ENCODE results near the gene MAGED2.
A peak's percentile ranks its signal among the peaks of the same experiment; 100 is the strongest.

Gene MAGED2

DNA sequence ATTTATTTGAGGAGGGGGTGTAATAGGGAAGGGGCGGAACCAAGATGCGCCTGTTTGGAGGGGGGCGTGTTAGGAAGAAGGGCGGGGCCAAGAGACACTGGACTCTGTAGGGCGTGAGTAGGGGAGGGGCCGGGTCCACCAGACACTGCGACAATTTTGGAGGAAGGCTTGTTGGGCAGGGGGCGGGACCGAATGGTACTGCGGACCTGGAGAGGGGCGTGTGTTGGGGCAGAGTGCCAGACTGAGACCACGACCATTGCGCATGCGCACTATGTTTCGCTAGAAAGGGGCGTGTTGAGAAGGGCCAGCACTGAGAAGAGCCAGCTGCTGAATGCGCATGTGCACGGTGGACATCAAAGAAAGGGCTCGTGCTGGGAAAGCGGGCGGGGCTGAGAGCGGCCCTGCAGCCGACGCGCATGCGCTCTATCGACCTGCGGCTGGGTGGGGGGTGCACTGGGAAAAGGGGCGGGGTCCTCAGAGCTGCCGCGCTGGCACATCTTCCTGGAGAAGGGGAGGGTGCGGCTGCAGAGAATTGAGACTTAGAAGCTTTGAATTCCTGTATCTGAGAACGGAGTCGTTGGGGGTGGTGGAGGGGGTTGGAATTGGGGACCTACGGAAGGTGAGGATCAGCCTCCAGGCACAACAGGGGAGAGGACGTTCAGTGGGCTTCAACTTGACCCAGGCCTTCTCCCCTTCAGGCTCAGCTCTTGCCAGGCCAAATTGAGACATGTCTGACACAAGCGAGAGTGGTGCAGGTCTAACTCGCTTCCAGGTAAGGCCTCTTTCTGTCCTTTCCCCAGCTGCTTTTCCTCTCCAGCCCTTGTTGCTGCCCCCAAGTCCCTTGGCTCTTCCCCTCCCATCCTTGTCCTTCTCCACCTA, 1.3 kb downstream of the MAGED2 start:
- Histone ChIP-seq H3K9ac (ENCODE audit: low read depth, low read length, poor library complexity, severe bottlenecking) (peak overlapping the region; percentile 91), H3K9me2 (replicated peaks; ENCODE audit: low read depth, low read length) (no peaks in the 10 kb centered on the region), H3K79me2 (ENCODE audit: insufficient read depth, low read length) (peaks cover 20% of the 10 kb centered on the region), H3F3A (ENCODE audit: low read depth) (no peaks in the 10 kb centered on the region), H3K4me3 (ENCODE audit: low read length, poor library complexity, severe bottlenecking) (peak overlapping the region; percentile 96), H4K20me1 (ENCODE audit: insufficient read depth, low read length, poor library complexity, severe bottlenecking) (peaks cover 17% of the 10 kb centered on the region), H3K4me1 (ENCODE audit: insufficient read depth, low read length, poor library complexity, severe bottlenecking) (peaks cover 10% of the 10 kb centered on the region), H3K9me3 (ENCODE audit: insufficient read depth, low read depth, low read length) (no peaks in the 10 kb centered on the region), H3K4me2 (ENCODE audit: low read depth, low read length, poor library complexity, severe bottlenecking) (peak overlapping the region; percentile 97), H3K36me3 (ENCODE audit: insufficient read depth, low read length) (peaks cover 27% of the 10 kb centered on the region; the same call in 1 of the 2 replicates), H3K27me3 (ENCODE audit: insufficient read depth, low read length, poor library complexity, severe bottlenecking) (no peaks in the 10 kb centered on the region), H2AFZ (ENCODE audit: low read length) (peak overlapping the region; percentile 75)
- TF ChIP-seq EZH2phosphoT487 (IDR thresholded peaks at IDR 0.05; ENCODE audit: borderline replicate concordance) = no peak
- TF ChIP-seq, protein P1, sequence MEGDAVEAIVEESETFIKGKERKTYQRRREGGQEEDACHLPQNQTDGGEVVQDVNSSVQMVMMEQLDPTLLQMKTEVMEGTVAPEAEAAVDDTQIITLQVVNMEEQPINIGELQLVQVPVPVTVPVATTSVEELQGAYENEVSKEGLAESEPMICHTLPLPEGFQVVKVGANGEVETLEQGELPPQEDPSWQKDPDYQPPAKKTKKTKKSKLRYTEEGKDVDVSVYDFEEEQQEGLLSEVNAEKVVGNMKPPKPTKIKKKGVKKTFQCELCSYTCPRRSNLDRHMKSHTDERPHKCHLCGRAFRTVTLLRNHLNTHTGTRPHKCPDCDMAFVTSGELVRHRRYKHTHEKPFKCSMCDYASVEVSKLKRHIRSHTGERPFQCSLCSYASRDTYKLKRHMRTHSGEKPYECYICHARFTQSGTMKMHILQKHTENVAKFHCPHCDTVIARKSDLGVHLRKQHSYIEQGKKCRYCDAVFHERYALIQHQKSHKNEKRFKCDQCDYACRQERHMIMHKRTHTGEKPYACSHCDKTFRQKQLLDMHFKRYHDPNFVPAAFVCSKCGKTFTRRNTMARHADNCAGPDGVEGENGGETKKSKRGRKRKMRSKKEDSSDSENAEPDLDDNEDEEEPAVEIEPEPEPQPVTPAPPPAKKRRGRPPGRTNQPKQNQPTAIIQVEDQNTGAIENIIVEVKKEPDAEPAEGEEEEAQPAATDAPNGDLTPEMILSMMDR (conservative IDR thresholded peaks at IDR 0.05; ENCODE audit: low read length) = no peak

- H3F3A ChIP-seq (ENCODE audit: low read depth) = no peaks in the 10 kb centered on the region
- peak overlapping the region; percentile 81 for H3K4me2 ChIP-seq (ENCODE audit: low read depth, low read length, poor library complexity, severe bottlenecking)
- H3K9me3 ChIP-seq (ENCODE audit: insufficient read depth, low read depth, low read length) = no peaks in the 10 kb centered on the region
- no peak overlapping the region for H2AFZ ChIP-seq (ENCODE audit: low read length)
- TF ChIP-seq, protein P1 (conservative IDR thresholded peaks at IDR 0.05; ENCODE audit: low read length) = no peak
- no peak for TF ChIP-seq EZH2phosphoT487 (IDR thresholded peaks at IDR 0.05; ENCODE audit: borderline replicate concordance)
- H3K36me3 ChIP-seq (ENCODE audit: insufficient read depth, low read length) = peaks cover 44% of the 10 kb centered on the region; the same call in 1 of the 2 replicates
- H3K4me1 ChIP-seq (ENCODE audit: insufficient read depth, low read length, poor library complexity, severe bottlenecking) = peaks cover 10% of the 10 kb centered on the region
- H3K79me2 ChIP-seq (ENCODE audit: insufficient read depth, low read length) = peaks cover 20% of the 10 kb centered on the region
- H3K9me2 ChIP-seq (replicated peaks; ENCODE audit: low read depth, low read length) = no peaks in the 10 kb centered on the region
- peaks cover 17% of the 10 kb centered on the region for H4K20me1 ChIP-seq (ENCODE audit: insufficient read depth, low read length, poor library complexity, severe bottlenecking)
- H3K4me3 ChIP-seq (ENCODE audit: low read length, poor library complexity, severe bottlenecking) = peak overlapping the region; percentile 96
- no peaks in the 10 kb centered on the region for H3K27me3 ChIP-seq (ENCODE audit: insufficient read depth, low read length, poor library complexity, severe bottlenecking)
- no peak overlapping the region for H3K9ac ChIP-seq (ENCODE audit: low read depth, low read length, poor library complexity, severe bottlenecking)
Measured at GRCh38 chrX:54810532-54810931, 3.0 kb downstream of the MAGED2 start.

DNA sequence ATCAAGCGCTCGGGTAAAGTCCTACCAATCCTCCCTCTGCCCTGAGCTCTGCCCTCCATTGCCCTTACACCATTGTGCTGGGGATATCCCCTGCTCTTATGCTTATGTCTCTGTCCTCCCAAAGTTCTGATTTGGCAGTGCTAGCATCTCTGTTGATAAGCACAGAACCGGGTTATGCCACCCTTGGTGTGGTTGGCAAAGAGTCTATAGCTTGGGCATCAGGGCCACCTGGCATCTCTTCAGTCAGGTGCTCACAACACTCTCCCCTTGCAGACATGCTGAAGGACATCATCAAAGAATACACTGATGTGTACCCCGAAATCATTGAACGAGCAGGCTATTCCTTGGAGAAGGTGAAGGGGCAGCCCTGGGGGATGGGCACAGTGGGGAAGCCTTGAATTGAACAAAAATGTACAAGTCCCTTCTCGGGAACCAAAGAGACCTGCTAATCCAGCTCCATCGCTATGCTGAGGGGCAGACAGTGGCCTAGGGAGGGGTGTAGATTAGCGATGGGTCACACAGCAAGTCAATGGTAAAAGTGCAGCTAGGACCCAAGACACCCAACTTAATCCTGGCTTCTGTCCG, 3.8 kb downstream of the MAGED2 start:
- Histone ChIP-seq H3K79me2 (ENCODE audit: insufficient read depth, low read length) (peaks cover 20% of the 10 kb centered on the region), H4K20me1 (ENCODE audit: insufficient read depth, low read length, poor library complexity, severe bottlenecking) (peaks cover 17% of the 10 kb centered on the region), H3K4me2 (ENCODE audit: low read depth, low read length, poor library complexity, severe bottlenecking) (no peak overlapping the region), H3K4me1 (ENCODE audit: insufficient read depth, low read length, poor library complexity, severe bottlenecking) (peaks cover 10% of the 10 kb centered on the region), H3K9me2 (replicated peaks; ENCODE audit: low read depth, low read length) (no peaks in the 10 kb centered on the region), H3K4me3 (ENCODE audit: low read length, poor library complexity, severe bottlenecking) (no peak overlapping the region), H3K9ac (ENCODE audit: low read depth, low read length, poor library complexity, severe bottlenecking) (no peak overlapping the region), H3K36me3 (ENCODE audit: insufficient read depth, low read length) (peaks cover 49% of the 10 kb centered on the region; the same call in 1 of the 2 replicates), H2AFZ (ENCODE audit: low read length) (no peak overlapping the region), H3F3A (ENCODE audit: low read depth) (no peaks in the 10 kb centered on the region), H3K9me3 (ENCODE audit: insufficient read depth, low read depth, low read length) (no peaks in the 10 kb centered on the region), H3K27me3 (ENCODE audit: insufficient read depth, low read length, poor library complexity, severe bottlenecking) (no peaks in the 10 kb centered on the region)
- TF ChIP-seq, protein P1 (conservative IDR thresholded peaks at IDR 0.05; ENCODE audit: low read length) = no peak
- TF ChIP-seq EZH2phosphoT487 (IDR thresholded peaks at IDR 0.05; ENCODE audit: borderline replicate concordance) = no peak

Measured in Loucy (cell line).